Central memory CD8-positive, alpha-beta T cell (primary cell): ENCODE results near the gene PDLIM1.
"Not testable (repeated sequence)": the region's sequence is repeated elsewhere in the genome, so short reads cannot be mapped to it uniquely, and the experiment has no call there.

Source experiments
- ATAC-seq: fragments of 150-1000 bp; cut with Tn5 transposase; replicated peaks from 2 replicates; pipeline ENCODE4 v1.10.0; 2022; ENCODE audit warnings: mild to moderate bottlenecking, moderate FRiP score, moderate number of reproducible peaks; ENCODE audit not compliant: poor library complexity, severe bottlenecking; ENCODE audit errors: extremely low read depth
- DNase-seq, 2 donors: peaks; one replicate each; pipeline ENCODE4 v3.0.0; 2021; ENCODE audit warnings: low spot score in 2 of 2
- H3K27ac Mint-ChIP-seq: one replicate; pipeline ENCODE4 v1.8.0; 2022; ENCODE audit warnings: low read depth, mild to moderate bottlenecking, moderate library complexity, mixed read lengths
- H3K27me3 Mint-ChIP-seq: one replicate; pipeline ENCODE4 v1.8.0; 2022; ENCODE audit warnings: mixed read lengths
- H3K36me3 Mint-ChIP-seq: one replicate; pipeline ENCODE4 v1.8.0; 2022; ENCODE audit warnings: mild to moderate bottlenecking, moderate library complexity, mixed read lengths; ENCODE audit not compliant: insufficient read depth
- H3K4me1 Mint-ChIP-seq: one replicate; pipeline ENCODE4 v1.8.0; 2022; ENCODE audit warnings: mixed read lengths
- H3K4me3 Mint-ChIP-seq: one replicate; pipeline ENCODE4 v1.8.0; 2022; ENCODE audit warnings: mild to moderate bottlenecking, moderate library complexity, mixed read lengths
- H3K9me3 Mint-ChIP-seq: one replicate; pipeline ENCODE4 v1.8.0; 2022; ENCODE audit warnings: mixed read lengths

The PDLIM1 gene

DNA sequence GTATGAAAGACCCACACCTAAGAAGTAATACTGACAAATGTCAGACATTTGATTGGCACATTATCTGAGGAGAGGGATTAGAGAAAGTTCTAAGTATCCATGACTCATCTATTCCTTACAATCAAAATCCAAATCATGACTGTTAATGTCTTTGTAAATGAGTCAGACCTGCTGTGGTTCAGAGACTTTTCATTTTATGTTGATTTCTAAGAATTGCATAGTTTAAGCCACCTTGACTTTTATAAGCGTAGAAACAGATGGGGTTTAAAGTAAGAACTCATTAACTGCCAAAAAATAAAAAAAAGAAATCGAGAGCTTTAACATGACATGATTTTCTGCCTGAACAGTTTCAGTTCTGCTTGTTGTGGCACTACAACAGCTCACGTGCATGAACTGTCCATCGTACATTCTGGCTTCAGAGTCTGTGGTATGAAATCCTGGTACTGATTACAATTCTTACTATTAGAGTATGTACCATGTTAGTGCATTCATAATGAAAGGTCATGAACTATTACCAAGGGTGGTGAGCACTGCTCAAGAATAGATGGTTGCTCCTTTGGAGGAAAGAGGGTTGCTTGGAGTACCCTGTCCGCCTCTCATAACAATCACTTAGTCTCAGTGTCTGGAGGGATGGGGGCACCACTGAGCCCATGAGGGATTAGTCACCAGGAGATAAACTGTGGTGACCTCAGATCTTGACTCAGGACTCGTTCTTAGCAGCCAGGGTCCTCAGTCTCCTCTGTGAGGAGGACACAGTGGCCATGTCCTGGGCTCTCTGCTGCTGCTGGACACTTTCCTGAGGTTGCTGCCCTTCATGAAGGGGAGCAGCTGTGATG, 54.5 kb downstream of the PDLIM1 start:
- ATAC-seq (no peak), DNase-seq (no peak)
- Mint-ChIP-seq H3K4me3 (no peak overlapping the region), H3K4me1 (no peaks in the 10 kb centered on the region), H3K27ac (no peak overlapping the region), H3K9me3 (no peaks in the 10 kb centered on the region), H3K36me3 (peaks cover 12% of the 10 kb centered on the region), H3K27me3 (peaks cover 3% of the 10 kb centered on the region)

DNA sequence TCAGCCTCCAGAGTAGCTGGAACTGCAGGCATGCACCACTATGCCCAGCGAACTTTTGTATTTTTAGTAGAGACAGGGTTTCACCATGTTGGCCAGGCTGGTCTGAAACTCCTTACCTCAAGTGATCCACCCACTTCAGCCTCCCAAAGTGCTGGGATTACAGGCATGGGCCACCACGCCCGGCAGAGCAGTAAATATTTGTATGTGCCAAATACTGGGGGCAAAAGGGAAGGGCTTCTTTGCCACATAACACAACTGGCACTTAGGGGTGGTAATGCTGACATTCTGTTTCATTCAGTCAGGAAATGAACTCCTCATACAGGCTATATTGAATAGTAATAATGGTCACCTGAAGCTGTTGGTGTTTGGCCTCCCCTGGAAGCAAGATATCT, 55.1 kb downstream of the PDLIM1 start:
- H3K4me1 Mint-ChIP-seq: no peaks in the 10 kb centered on the region
- peaks cover 12% of the 10 kb centered on the region for H3K36me3 Mint-ChIP-seq
- no peak overlapping the region for H3K4me3 Mint-ChIP-seq
- H3K9me3 Mint-ChIP-seq: no peaks in the 10 kb centered on the region
- ATAC-seq: no peak
- H3K27ac Mint-ChIP-seq: no peak overlapping the region
- DNase-seq: no peak
- peaks cover 9% of the 10 kb centered on the region for H3K27me3 Mint-ChIP-seq

DNA sequence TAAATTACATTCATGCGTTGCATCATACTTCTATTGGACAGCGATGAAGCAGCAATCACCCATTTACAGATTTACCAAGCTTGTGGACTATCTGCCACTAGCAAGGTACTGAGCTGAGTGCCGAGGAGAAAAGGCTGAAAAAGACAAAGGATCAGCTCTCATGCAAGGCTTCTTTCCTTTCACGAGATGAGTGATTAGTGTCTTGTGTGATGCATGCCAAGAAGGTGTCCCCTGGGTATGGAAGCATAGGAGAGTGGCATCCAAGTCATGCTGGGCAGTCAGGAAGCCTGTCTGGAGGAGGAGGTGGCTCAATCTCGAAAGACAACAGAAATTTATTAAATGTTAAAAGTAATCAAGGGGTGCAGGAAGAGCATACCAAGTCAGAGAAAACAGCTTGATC, 55.9 kb downstream of the PDLIM1 start:
- peaks cover 12% of the 10 kb centered on the region for H3K36me3 Mint-ChIP-seq
- no peaks in the 10 kb centered on the region for H3K9me3 Mint-ChIP-seq
- DNase-seq: no peak
- no peak for ATAC-seq
- no peak overlapping the region for H3K4me3 Mint-ChIP-seq
- peaks cover 16% of the 10 kb centered on the region for H3K27me3 Mint-ChIP-seq
- no peak overlapping the region for H3K27ac Mint-ChIP-seq
- H3K4me1 Mint-ChIP-seq: no peaks in the 10 kb centered on the region

DNA sequence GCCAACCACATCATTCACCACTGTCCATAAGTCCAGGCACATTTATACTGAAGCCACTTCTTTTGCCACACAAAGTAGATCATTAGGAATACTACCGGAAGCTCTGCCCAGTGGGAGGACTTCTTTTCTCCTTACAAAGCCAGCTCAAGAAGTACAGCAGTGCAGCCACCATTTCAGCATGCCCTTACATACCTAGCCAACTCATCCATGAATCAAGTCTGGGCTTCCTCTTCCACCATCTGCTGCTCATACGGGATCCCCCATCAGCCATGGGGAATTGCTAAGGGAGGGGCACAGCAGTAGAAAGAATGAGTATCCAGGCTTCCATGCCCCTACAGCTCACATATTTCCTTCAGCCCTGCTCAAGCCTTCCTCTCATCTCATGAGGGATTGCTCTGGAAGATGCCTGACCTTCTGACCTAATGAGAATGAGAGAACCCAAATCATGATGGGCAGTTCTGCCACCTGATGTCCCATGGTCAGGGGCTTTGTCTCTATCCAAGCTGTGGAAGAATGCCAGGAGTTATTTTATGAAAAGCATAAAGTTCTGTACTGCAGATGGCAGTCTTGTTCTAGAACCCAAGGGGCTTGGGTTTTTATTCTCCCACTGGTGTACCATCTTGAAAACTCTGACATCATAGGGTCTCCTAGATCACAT, 57.3 kb downstream of the PDLIM1 start:
- H3K4me3 Mint-ChIP-seq: no peak overlapping the region
- H3K27ac Mint-ChIP-seq: no peak overlapping the region
- ATAC-seq: no peak

DNA sequence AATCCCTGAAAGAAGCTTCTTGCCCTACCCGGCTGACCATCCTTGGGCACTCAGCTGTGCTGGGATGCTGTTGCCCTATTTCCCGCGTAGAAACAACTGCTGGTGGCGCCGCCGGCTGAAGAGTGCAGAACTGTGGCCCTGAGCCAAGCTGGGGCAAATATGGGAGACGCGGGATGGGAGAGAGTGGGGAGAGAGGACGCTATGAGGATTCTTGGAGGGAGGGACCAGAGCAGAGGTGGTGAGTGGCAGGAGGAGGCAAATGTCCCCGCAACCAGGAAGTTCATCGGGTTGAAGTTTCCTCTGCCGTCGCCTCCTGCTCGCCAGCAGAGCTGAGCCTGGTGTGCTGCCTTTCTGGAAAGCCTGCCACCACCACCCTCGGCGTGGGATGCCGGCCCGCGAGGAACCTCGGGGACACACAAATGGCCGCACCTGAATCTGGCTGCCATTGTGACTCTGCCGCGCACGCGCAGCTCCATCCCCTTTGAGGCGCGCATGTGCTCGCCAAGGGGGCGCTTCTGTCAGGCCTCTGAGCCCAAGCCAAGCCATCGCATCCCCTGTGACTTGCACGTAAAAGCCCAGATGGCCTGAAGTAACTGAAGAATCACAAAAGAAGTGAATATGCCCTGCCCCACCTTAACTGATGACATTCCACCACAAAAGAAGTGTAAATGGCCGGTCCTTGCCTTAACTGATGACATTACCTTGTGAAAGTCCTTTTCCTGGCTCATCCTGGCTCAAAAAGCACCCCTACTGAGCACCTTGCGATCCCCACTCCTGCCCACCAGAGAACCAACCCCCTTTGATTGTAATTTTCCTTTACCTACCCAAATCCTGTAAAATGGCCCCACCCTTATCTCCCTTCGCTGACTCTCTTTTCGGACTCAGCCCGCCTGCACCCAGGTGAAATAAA, 59.9 kb downstream of the PDLIM1 start:
- DNase-seq, H3K36me3 Mint-ChIP-seq, H3K9me3 Mint-ChIP-seq, ATAC-seq, H3K4me1 Mint-ChIP-seq: not testable (repeated sequence)
- Mint-ChIP-seq H3K27me3 (peaks cover 16% of the 10 kb centered on the region), H3K4me3 (peak overlapping the region; percentile 76), H3K27ac (peak overlapping the region; percentile 59)

More for the DNA sequence above, 57.3 kb downstream of the PDLIM1 start:
- Mint-ChIP-seq H3K4me1 (no peaks in the 10 kb centered on the region), H3K27me3 (peaks cover 16% of the 10 kb centered on the region), H3K36me3 (peaks cover 8% of the 10 kb centered on the region), H3K9me3 (no peaks in the 10 kb centered on the region)
- DNase-seq: no peak

DNA sequence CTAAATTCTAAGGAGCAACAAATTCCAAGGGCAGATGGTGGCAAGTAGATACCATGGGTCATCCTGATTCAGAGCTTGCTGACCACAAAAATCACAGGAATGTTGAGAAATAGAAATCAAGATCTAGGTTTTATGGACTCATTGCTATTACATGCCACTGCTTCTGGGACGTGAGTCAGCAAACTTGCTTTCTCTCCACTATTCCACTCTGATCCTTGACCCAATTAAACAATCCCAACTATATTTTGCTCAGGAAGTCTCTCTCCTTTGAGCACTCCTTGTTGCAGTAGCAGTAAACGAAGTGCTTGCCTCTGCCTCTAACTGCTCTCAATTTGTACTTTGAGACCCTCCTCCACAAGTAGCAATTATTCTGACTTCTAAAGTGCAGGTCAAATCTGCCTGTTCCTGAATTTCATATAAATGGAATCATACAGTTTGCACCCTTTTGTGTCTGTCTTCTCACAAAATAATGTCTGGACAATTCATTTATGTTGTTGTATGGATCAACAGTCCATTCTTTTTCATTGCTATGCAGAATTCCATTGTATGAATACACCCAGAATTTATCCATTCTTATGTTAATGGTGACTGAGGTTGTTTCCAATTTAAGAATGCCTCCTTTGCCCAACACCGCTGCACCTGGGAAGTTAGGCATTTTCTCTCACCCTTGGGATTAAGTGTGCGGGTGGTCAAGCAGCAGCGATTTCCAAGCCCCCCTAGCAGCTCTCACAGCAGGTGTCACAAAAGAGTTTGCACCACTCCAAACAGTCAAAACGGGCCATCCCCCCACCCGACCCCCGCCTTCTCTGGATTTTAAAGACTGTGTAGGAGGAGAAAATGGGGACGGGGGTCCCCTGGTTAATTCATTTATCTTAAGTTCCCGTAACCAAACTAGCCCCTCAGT, 60.8 kb downstream of the PDLIM1 start:
- H3K27ac Mint-ChIP-seq: peak overlapping the region; percentile 59
- H3K4me3 Mint-ChIP-seq: peak overlapping the region; percentile 76
- peaks cover 3% of the 10 kb centered on the region for H3K36me3 Mint-ChIP-seq
- peaks cover 16% of the 10 kb centered on the region for H3K27me3 Mint-ChIP-seq
- no peaks in the 10 kb centered on the region for H3K4me1 Mint-ChIP-seq
- DNase-seq (no peak), ATAC-seq (no peak)
- H3K9me3 Mint-ChIP-seq: no peaks in the 10 kb centered on the region

DNA sequence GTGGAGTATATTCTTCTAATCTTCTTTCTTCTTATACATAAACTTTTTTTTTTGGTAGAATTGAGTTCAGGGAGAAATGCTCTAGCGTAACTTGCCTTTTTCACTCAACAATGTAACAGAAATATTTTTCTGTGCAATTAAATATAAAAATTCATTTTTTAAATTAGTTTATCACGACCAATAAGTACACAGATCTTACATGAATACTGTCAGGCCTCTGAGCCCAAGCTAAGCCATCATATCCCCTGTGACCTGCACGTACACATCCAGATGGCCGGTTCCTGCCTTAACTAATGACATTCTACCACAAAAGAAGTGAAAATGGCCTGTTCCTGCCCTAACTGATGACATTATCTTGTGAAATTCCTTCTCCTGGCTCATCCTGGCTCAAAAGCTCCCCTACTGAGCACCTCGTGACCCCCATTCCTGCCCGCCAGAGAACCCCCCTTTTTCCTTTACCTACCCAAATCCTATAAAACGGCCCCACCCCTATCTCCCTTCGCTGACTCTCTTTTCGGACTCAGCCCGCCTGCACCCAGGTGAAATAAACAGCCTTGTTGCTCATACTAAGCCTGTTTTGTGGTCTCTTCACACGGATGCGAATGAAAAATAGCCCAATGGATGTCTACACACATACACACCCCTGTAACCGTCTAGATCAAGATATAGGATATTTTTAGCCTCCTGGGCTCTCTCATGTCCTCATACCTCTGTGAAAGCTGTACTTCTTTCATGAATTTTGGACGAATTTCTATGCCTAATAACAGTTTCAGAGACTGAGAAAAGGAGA, 61.7 kb downstream of the PDLIM1 start:
- H3K4me1 Mint-ChIP-seq, H3K36me3 Mint-ChIP-seq, DNase-seq, H3K4me3 Mint-ChIP-seq, ATAC-seq, H3K9me3 Mint-ChIP-seq, H3K27ac Mint-ChIP-seq: not testable (repeated sequence)
- H3K27me3 Mint-ChIP-seq: peaks cover 16% of the 10 kb centered on the region

DNA sequence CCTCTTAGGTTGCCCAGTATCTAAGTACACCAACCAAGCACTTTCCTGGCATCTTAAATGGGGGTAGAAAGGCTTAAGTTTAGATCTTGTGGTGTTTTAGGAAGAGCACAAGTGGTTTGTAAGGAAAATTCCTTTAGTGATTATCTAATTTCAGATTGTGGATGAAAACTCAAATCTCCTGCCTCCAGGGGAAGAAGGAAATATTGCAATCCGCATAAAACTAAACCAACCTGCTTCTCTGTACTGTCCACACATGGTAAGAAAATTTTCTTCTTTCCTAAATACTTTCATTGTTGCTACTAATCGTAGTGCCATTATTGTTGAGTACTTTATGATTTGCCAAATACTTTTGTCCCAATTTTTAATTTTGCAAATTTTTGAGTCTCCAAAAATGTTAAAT, 65.7 kb downstream of the PDLIM1 start:
- no peaks in the 10 kb centered on the region for H3K36me3 Mint-ChIP-seq
- peaks cover 1% of the 10 kb centered on the region for H3K27me3 Mint-ChIP-seq
- DNase-seq (no peak), ATAC-seq (no peak)
- no peaks in the 10 kb centered on the region for H3K9me3 Mint-ChIP-seq
- H3K4me1 Mint-ChIP-seq: no peaks in the 10 kb centered on the region
- H3K27ac Mint-ChIP-seq: no peak overlapping the region
- no peak overlapping the region for H3K4me3 Mint-ChIP-seq

DNA sequence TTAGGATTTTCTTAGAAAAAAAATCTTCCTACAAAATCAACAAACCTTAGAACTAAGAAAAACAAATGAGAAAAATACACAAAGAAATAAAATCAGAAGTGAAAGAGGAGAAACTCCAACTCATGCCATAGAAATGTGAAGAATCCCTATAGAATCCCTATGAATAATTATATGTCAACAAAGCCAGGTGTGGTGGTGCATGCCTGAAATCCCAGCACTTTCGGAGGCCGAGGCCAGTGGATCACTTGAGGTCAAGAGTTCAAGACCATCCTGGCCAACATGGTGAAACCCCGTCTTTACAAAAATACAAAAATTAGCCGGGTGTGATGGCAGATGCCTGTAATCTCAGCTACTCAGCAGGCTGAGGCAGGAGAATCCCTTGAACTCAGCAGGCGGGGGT, 69.7 kb downstream of the PDLIM1 start:
- Mint-ChIP-seq H3K36me3 (no peaks in the 10 kb centered on the region), H3K27me3 (no peaks in the 10 kb centered on the region), H3K9me3 (no peaks in the 10 kb centered on the region), H3K27ac (no peak overlapping the region), H3K4me1 (no peaks in the 10 kb centered on the region), H3K4me3 (no peak overlapping the region)
- ATAC-seq (no peak), DNase-seq (no peak)

DNA sequence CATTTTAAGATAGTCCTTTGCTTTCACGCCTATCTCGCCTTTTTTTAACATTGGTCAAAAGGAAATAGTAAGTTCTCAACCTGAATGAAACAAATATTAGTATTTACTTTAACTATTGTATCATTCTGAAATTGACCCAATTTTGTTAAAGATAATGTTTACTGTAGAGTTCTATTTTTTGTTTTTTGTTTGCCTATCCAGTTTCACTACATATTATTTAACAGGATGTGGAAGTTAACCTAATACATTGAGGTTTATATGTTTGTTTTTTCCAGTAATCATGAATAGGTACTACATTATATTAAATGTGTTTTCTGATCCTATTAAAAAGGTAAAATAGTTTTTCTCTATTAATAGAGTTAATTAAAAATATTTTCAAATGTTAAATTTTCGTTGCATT, 70.3 kb downstream of the PDLIM1 start:
- H3K4me1 Mint-ChIP-seq: no peaks in the 10 kb centered on the region

DNA sequence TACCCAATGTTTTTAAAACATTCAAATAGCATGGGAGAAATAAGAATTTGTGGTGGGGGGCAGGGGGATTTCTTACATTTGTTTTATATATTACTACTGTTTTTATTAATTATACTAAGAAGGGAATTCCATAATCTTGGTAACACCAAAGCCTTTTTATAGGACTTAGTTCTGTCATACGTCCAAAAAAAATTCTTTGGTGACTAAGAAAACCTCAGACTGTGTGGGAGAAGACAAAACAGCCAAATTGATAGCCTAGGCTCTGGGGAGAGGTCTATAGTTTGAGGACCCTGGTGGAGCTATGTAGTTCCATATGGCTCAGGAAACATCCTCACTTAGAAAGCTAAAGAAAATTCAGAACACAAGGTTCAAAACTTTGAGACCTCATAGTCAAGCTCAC, 73.3 kb downstream of the PDLIM1 start:
- ATAC-seq (no peak), DNase-seq (no peak)
- H3K4me3 Mint-ChIP-seq: no peak overlapping the region
- H3K27me3 Mint-ChIP-seq: no peaks in the 10 kb centered on the region
- H3K9me3 Mint-ChIP-seq: no peaks in the 10 kb centered on the region
- H3K4me1 Mint-ChIP-seq: no peaks in the 10 kb centered on the region
- H3K27ac Mint-ChIP-seq: no peak overlapping the region
- H3K36me3 Mint-ChIP-seq: no peaks in the 10 kb centered on the region

More for the DNA sequence above, 70.3 kb downstream of the PDLIM1 start:
- Mint-ChIP-seq H3K4me3 (no peak overlapping the region), H3K36me3 (no peaks in the 10 kb centered on the region), H3K27me3 (no peaks in the 10 kb centered on the region), H3K27ac (no peak overlapping the region), H3K9me3 (no peaks in the 10 kb centered on the region)
- DNase-seq: no peak
- no peak for ATAC-seq
